ENCODE results near the gene DLGAP3.

Gene DLGAP3

DNA sequence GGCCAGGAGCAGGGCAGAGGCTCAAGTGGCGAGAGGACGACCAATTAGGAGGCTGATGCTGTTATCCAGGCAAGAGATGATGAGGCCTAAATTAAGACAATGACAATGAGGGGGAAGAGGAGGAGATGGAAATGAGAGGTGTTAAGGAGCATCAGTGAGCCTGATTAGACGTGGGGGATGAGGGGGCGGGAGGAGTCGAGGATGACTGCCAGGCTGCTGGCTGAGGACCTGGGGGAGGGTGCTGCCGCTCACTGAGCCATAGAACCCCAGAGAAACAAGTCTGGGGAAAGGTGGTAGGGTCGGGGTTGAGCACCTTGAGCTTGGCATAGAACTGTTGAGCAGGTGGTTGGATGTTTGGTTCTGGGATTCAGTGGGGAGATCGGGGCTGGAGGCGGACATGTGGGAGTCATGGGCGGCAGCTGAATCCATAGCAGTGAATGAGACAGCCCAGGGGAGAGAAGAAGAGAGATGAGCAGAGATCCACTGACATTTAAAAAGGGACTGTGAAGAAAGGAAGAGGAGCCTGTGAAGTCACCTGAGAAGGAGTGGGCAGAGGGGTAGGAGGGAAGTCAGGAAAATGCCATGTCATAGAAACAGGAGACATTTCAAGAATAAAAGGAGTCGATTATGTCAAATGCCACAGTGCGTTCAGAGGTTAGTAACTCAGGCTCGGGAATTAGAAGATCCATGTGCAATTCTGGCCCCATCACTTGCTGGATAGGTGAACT is 28.5 kb downstream of the DLGAP3 start:
- DNase-seq, result no peak

DNA sequence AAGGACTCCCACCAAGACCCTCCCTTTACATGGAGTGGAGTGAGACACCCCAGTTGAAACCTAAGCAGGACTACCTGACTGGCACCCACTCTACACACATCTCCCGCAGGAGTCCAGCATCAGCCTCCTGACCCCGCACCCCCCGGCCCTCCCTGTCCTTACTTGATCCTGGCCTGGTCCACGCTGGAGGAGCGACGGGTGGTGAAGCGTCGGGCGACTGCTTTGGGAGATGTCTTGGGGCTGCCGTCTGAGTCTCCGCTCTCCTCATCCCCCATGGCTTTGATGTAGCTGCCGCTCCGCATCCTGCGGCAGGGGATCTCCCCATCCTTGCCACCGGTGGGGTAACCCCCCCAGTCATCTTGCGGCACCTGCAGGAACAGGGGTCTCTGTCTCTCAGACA is 29.5 kb downstream of the DLGAP3 start:
- DNase-seq, result no peak

DNA sequence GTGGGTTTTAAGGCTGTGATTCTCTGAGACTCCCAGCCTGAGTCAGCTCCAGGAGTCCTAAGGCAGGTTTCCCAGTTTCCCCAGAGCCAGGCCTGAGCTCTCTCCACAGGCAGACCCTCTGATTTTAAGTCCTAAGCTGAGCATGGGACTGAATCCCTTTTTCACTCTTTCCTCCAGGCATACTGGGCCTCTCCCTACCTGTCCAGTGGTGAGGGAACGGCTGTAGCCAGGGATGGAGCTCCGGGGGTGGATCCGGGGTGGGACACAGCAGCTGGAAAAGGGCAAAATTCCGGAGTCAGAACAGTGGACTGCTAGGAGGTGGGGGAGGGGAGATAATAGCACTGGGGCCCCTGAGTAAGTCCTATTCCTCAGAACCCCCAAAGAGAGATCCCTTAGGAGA is 30.0 kb downstream of the DLGAP3 start:
- no peak for DNase-seq

DNA sequence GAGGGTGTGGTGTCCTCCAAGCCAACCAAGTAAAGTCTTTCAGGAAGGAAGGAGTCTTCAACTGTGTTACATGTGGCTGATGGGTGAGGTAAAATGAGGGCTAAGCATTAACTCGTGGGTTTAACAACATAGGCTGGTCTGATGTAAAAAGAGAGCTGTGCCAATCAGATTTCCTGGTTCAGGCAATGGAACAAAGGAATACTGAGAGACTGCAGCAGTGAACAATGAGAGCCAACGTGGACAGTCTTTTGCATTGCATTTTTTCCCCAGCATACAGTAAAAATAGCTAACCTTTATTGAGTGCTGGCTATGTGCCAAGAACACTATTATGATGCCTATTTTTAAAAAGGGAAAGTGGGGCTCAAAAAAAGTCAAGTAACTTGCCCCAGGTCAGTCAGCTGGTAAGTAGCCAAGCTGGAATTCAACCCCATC is 31.1 kb downstream of the DLGAP3 start:
- DNase-seq, result no peak

DNA sequence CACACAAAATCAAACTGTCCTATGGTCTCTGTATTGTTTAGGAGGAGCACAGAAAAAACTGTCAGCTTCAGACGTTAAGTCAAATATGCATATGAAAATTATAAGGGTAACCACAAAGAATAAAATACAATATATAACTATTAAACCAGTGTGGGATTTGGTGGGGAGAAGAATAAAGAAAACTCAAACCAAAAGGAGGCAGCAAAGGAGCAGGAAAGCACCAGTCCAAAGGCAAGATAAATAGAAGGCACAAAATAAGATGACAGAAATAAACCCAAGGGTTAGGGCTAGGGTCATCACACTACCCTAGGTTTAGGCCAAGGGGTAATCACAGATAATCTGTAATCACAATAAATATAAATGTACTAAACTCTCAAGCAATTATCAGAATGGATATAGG is 32.8 kb downstream of the DLGAP3 start:
- no peak for DNase-seq

DNA sequence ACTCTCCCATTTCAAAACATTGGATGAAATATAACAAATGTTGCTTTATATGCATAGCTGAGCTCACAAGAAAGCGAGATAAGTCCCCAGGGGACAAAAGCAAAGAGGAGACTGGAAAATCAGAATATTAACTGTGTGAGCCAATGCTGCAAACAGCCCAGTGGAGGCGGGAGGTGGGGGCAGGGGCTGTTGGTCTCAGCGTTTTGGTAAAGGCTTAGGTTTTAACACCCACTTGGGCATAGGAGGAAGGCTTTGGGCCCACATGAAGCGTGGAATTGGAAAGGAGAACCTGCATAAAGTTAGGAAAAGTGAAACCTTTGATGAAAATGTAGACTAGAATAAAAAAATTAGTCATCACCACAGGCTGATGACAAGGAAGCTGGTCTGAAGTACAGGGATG is 39.7 kb downstream of the DLGAP3 start:
- DNase-seq, result no peak

DNA sequence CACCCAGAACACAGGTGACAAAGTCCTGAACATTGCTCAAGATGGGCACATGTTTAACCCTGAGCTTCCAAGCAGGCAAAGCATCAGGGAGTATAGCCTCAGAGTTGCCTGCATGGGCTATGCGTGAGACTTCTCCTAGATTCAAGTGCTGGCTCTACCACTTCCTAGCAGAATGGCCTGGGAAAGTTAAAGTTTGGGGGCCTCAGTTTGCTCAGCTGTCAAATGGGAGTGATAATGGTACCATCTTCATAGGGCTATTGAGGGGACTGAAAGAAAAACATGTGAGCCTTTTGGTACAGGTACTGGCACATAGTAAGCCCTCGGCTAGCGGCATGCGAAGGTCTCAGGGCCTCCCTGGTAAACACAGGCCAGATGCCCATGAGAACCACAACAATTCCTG is 41.9 kb downstream of the DLGAP3 start:
- no peak for DNase-seq

DNA sequence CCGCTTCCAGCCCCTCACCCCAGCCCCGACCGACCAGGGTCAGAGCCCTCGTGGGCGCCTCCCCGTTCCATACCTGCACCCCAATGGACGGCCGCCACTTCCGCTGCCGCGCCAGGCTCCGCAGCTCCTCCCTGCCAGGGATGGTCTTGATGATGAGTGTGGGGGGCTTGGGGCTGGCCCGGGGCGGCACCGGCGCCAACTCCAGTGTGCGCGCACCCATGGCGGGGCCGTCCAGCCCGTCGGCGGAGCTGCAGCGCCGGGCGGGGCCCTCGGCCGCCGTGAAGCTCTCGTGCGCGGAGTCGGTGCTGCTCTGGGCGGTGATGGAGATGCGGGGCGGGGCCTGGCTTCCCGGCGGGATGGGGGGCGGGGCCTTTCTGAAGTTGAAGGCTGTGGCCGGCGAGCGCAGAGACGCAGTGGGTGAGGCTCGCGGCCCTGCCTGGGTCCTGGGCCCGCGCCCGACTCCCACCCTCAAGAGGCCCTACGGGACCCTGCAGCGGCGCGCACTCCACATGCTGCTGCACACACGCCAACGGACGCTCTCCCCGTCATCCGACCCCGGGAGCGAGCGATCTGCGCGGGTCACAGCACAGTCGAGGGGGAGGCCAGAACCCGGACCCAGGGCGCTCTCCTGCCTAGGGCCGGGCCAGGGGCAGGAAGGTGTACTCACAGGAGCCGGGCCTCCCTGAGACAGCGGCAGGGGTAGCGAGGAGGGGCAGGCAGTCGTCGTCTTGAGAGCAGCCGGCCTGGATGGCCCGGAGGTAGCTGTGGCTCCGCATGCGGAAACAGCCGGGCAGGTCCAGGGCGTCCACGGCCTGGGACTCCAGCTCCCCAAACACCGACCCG is 43.8 kb downstream of the DLGAP3 start:
- no peak for DNase-seq

DNA sequence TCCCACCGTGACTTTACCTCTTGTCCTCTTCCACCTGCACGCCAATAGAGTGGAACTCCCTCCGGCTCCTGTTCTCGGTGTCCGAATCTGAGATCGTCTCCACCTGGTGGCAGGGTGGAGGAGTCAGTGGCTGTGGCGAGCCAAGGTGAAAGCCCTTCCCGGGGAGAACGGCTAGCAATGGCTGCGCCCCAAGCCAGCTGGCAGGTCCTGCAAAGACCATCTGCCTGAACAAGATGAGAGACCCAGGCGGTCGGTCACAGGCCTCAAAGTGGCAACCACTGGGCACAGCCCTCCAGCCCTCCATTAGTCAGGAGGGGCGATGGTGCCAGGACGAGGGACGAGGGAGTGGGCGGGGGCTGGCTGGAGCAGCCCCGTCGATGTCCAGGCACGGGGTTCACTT is 44.5 kb downstream of the DLGAP3 start:
- no peak for DNase-seq

DNA sequence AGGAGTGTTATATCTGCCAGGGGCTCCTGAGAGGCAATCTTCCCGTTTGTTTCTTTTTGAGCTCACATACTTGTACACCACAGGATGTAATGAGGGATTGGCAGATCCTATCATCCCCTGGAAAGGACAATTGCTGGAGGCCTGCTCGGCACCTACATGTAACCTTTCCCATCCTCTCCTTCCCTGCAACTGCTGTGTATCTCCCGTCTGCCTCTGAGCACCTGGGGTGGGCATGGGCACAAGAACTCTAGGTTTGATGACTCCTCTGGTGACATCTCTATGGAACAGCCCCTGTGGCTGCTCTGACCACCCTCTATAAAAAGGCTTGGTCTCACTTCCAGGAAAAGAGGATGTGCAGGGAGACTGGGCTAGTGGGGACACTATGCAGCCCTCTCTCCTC is 44.9 kb downstream of the DLGAP3 start:
- DNase-seq, result no peak

DNA sequence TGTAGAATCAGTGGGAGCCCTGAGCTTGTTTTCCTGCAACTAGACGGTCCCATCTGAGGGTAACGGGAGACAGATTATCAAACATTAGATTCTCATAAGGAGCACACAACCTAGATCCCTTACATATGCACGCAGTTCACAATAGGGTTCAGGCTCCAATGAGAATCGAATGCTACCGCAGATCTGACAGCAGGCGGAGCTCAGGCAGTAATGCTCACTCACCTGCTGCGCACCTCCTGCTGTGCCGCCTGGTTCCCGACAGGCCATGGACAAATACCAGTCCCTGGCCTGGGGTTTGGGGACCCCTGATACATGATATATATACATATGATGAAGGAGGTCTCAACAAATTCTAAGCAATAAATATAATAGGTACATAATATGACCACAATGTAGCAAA is 50.2 kb downstream of the DLGAP3 start:
- no peak for DNase-seq

DNA sequence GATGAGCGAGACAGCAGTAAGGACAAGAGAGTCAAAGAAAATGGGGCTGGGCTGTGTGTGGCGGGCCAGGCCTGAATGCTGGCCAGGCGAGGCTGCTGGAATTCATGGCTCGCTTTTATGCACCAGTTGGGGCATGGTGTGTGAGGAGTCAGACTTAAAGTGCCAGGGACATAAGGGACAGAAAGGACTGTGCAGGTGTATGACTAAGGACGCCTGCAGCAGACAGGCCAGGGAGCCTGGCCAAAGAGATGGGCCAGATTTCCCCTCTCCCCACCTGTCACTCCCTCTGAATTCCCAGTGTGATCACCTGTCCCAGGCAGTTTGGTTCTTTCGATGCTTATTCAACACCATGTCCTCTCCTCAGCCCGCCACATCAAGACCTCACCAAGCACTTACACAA is 53.0 kb downstream of the DLGAP3 start:
- no peak for DNase-seq

DNA sequence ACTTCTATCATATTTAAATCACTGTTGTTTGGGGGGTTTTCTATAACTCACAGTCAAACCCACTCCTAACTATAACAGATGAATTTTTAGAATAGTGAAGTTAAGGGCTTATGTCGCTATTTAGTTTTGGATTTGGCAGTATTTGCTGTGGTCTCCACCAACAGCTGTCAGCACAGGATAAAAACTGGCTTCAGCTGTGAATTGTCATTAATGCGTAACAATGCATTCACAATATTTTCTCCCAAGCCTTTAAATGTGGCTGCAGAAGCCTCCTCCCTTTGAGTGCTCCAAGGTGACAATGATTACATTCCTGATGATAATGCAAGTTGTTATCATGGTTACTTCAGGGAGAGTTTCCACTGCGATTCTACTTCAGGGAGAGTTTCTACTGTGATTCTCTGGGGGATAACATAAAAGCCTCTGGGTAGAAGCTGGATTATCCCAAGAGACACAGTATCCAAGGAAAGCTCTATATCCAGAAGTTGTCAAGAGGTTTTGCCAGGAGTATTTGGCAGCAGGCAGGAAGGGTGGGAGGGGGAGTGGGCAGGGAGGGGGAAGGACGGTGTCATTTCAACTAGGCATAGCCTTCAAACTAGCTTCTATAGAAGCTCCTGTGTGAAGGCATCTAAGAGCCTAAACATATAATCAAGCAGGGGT is 55.0 kb downstream of the DLGAP3 start:
- no peak for DNase-seq

DNA sequence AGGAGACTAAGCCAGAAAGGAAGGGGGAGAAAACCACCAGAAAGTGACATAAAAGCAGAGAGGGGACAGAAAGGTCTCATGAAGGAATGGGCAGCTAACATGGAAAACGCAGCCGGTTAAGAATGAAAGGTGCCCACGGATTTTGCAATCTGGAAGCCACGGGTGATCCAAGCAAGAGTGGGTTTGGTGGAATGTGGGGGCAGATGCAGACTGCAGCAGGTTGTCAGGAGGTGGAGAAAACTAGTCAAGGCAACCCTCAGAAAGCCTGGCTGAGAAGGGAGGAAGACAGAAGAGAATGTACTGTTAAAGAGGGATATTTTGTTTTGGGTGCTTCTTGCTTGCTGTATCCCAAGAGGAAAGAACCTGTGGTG is 57.3 kb downstream of the DLGAP3 start:
- DNase-seq, result no peak

DNA sequence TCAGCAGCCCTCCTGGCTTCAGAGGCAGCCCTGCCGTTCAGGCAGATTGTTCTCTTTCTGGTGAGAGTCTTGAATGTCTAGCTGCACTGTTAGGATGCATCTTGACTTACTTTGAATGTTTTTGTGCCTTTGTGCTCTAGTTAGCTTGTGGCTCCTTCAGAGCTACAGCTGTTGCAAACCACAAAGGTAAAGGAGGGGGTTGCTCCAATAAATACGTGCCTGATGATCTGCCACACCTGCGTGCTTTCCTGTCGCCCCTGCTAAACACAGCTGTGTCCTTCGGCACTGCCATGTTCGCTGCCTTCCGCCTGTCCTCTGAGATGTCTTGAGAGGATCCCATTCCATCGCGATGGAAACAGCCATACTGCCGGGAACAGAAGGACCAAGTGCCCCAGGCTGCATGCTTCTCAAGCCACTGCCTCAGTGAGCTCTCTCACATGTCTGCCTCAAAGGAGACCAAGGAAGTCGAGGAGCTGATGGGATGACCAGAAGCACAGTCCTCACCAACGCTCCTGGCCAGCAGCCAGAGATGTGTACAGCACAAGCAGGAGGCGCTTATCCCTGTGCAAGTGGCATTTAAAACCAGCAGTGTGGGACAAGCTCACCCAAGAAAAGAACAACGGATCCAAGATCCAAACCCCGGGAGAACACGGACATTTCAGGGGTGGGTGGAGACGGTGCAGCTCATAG is 57.9 kb downstream of the DLGAP3 start:
- DNase-seq, result no peak

DNA sequence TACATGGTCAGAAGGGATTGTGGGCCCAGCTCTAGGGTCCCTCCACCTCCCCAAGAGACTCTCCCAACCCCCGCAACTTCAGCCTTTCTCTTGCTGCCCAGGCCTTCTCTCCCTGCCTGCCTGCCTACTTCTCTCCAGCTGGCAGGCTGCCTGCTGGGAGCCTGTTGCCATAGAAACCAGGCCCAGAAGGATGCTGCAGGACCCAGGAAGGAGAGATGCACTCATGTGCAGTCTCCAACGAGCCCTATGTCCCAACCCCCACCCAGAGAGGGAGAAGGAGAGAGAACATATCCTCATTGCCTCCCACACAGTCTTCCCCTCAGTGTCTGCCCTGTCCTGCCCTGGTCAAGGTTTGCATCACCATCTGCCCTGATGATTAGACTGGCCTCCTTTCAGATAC is 59.1 kb downstream of the DLGAP3 start:
- no peak for DNase-seq

DNA sequence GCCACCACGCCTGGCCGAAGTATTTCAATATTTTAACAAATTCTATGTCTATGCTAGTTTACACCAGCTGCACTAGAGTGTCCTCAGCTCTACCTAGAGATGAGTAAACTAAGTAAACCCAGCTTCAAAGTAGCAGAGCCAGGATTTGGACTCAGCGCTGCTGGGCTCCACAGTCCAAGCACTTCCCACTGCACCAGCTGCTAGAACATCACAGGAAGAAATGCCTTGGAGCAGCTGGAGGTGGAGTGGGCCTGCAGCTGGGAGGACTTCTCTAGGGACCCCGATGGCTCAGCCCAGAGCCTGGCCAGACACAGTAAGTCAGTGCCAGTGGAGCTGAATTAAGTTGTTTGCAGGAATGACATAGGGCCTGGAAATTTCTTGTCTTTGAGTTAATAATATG is 59.7 kb downstream of the DLGAP3 start:
- DNase-seq, result no peak

DNA sequence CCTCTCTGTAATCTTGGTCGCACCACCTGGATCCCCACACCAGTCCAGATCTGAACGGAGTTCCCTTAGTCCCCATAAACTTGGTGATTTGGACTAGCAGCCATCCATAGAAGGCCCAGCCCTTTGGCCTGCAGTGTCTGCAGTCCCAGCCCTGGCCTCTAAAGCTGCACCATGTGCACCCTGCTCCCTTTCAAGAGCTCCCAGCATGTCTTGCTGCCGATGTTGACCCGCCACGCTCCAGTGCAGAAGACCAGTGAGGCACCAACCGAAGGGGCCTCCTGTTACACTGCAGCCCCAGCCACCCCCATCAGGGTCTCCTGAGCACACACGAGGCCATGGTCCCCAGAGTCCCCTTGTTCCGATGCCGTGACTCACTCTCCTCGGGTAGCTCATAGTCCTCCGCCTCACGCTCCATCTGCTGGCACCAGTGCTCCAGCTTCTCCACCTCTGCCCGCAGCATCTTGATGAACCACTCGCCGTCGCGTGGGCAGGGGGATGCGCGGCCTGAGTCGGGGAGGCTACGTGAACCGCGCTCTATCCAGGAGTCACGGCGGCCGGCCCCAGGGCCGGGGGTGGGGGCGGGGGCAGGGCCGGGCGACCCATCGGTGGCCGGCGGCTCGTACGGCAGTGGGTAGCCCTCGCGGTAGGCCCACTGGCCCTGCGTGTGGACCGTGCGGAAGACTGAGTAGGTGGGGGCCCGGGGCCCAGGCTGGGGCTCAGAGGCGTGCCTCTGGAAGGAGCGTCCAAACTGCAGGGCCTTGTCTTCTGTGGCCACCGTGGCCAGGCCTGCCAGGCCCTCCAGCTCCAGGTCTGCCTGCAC is 61.0 kb downstream of the DLGAP3 start:
- no peak for DNase-seq

DNA sequence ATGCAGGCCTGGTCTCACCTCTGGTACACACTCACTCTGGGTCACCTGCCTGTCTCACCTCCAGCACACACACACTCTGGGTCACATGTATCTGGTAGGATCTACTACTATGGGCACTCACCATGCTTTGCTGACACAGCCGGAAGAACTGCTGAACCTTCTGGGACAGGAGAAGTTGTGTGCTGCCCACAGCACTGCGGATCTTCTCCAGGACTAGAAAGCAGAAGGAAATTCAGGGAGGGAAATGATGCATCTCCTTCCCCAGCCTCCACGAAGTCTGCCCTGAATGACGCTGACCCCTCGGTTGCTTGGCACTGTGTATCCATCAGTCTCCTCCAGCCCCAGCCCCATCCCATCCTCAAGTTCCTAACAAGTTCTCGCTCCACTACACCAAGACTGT is 62.0 kb downstream of the DLGAP3 start:
- peak; percentile 68 to 76 for DNase-seq

DNA sequence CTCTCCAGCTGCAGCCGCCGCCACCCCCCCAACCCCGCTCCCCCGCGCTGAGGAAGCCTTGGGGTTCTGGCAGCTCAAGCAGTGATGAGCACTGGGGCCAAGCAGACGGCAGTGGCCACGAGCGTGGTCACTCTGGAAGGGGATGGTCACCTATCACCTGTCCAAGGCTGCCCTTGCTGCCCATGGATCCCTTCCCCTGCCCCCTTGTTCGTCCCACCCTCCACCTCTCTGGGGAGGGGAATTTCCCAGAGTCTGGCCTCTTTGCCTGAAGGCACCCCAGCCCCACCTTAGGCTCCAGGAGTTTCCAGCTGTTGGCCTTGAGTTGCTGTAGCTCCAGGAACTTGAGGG is 62.7 kb downstream of the DLGAP3 start:
- DNase-seq, result no peak

DNA sequence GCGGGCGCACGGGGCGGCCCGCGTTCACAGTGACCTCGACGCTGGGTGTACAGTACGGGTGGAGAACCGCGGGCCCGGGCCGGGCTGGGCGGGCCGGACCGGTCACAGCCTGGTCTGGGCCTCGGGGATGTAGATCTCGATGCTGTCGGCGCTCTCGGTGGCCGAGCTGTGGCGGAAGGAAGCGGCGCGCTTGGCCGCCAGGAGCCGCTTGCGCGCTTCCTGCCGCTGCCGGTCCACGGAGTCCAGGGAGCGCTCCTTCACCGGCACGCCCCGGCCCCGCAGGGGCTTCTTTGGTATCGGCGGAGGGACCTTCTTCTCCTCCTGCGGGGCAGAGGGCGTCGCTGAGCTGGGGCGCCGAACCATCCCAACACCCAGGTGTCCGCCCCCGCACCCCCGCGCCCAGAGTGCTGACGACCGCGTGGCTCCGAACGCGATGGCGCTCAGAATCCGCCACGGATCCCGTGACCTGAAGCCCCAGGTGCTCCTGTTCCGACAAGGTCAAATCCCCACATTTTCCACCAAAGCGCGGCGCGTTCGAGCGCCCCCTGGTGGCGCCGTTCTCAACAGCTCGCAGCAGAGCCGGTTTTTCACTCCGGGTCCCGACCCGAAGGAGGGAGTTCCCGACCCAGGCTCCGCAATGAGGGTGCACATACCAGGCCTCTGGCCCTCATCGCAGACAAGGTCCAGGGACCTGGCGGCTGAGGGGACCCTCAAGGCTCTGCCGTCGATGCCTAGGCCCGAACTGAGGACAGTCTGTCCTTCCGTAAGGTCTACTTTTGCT is 63.3 kb downstream of the DLGAP3 start:
- DNase-seq, result peak; percentile 76

DNA sequence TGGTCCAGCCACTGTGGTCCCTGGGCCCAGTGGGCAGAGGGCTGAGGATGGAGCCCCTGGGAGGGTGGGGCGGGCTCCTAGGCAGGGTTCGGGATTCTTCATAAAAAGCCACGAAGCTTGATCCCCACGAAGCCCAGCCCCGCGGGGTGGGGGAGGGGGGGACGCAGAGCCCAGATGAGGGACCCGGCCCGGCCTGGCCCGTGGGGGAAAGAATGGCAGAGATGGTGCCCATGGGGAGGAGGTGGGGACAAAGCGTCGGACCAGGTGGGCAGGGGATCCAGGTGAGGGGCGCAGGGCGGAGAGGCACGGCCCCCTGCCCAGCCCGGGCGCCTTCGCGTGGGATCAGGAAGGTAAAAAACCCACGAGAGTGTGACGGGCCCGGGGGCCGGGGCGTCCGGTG is 63.9 kb downstream of the DLGAP3 start:
- no peak for DNase-seq

Measured in inflammatory macrophage (primary cell).